ENCODE measurements around the gene MAGEA11.
"Not testable (repeated sequence)": the region's sequence is repeated elsewhere in the genome, so short reads cannot be mapped to it uniquely, and the experiment has no call there.

The MAGEA11 gene

GRCh38 chrX:149711545-149712236, at the start of gene MAGEA11:
MAGEA11 (plus strand) TSS chrX:149712060; CDS start chrX:149713160, 1,100 bp downstream.
- no peak for DNase-seq (ENCODE audit: low spot score)

DNA sequence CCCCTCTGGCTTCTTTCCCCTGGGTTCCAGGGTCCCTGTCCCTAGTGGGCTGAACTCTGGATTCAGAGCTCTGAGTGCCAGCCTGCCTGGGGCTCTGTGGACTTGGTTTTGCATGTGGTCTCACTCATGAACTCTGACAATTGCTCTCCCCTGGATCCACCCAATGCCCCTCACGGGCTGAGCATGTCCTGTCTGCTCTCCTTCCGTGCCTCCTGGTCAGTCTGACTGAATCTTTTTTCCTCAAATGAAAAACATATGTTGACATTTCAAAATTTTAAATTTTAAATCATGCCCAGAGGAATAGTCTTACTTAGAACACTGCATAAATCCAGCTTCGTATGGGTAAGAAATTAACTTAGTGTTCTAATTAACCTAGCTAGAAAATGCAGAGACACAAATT, 36.8 kb upstream of the MAGEA11 start:
- not testable (repeated sequence) for DNase-seq (ENCODE audit: low spot score)

DNA sequence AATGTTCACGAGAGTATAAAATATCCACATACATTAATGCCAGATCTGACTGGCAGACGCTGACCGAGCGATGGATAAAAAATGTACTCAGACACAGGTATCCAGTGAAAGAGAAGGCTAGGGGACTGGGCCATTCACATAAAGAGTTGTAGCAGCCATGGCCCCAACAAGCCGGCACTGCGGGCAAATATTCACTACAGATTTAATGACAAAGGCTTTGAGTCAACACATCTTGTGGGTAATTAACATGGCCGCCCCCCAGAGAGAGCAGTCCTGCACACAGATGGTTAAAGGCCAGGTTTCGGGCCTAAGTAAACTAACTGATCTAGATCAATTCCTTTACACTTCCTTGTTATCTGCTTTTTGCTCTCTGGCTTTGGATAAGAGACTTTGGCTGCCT, 36.3 kb upstream of the MAGEA11 start:
- DNase-seq (ENCODE audit: low spot score), result not testable (repeated sequence)

GRCh38 chrX:149679164-149679678, 32.6 kb upstream of the MAGEA11 start:
- DNase-seq (ENCODE audit: low spot score), result not testable (repeated sequence)

- DNase-seq (ENCODE audit: low spot score), result no peak
Measured at GRCh38 chrX:149681182-149681581, 30.7 kb upstream of the MAGEA11 start.

GRCh38 chrX:149682031-149682430, 29.8 kb upstream of the MAGEA11 start:
- DNase-seq (ENCODE audit: low spot score), result no peak

- DNase-seq (ENCODE audit: low spot score), result no peak
Measured at GRCh38 chrX:149682956-149683947, 28.6 kb upstream of the MAGEA11 start.

DNA sequence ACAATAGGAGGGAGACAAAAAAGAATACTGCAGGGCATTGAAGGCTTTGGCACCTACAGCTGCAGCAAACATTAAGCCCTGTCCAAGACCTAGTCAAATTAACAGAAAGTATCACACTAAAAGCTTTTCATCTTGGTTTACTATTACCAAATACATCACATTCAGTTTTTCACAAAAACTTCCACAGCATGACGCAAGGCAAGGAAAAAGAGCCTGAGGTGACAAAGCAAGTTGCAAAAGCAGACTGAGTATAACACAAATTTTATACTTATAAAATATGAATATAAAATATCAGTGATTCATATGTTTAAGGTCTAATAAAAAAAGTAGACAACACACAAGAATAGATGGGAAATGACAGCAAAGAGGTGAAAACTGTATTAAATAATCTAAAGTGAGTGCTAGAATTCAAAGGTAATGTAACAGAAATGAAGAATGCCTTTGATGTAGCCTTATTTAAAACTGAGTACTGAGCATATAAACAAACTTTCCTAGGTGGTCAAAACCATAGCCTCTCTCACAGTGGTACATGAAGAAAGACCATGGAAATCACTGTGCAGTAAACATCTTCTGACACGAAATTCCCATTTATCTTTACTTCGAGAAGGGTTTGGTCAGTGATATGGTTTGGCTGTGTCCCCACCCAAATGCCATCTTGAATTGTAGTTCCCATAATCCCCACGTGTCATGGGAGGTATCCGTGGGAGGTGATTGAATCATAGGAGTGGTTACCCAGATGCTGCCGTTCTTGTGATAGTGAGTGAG, 27.7 kb upstream of the MAGEA11 start:
- DNase-seq (ENCODE audit: low spot score), result no peak

- no peak for DNase-seq (ENCODE audit: low spot score)
Measured at GRCh38 chrX:149687991-149688390, 23.9 kb upstream of the MAGEA11 start.

DNA sequence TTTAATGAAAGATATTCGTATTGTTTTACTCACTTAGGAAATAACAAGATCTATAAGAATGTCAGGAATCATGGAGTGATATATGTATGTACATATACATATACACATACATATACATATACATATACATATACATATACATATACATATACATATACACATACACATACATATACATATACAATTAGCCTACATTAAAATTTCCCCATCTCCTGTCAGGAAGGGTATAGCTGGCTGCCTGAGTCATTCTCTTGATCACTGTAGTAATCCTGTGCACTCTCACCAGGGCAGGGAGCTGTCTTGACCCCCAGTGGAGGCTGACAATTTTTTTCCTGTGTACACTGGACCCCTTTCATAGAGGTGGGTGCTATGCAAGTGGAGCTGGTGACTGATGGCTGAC, 23.3 kb upstream of the MAGEA11 start:
- DNase-seq (ENCODE audit: low spot score), result no peak

DNA sequence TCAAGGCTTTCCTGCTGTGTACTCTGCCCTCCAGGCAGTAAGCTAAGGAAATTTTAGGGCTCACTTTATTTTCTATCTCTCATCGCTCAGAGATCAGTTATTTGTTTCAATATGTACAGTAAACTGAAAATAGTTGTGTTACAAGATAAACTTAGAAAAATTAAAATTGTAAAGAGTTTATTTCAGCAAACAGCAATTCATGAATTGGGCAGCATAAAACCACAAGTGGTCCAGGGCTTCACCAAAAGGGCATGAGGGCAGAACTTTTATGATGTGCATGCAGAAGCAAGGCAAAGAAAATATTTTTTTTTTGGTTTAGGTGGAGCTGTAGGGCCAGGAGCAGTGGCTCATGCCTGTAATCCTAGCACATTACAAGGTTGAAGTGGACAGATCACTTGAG, 20.1 kb upstream of the MAGEA11 start:
- no peak for DNase-seq (ENCODE audit: low spot score)

- not testable (repeated sequence) for DNase-seq (ENCODE audit: low spot score)
Measured at GRCh38 chrX:149692686-149693272, 19.1 kb upstream of the MAGEA11 start.

DNA sequence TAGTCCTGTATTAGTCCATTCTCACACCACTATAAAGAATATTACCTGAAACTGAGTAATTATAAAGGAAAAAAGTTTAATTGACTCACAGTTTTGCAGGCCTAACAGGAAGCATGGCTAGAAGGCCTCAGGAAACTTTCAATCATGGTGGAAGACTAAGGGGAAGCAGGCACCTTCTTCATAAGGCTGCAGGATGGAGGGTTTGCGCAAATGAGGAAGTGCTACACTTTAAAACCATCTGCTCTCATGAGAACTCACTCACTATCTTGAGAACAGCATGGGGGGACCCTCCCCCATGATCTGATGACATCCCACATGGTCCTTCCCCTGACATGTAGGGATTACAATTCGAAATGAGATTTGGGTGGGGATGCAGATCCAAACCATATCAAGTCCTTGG, 12.1 kb upstream of the MAGEA11 start:
- DNase-seq (ENCODE audit: low spot score), result no peak

DNA sequence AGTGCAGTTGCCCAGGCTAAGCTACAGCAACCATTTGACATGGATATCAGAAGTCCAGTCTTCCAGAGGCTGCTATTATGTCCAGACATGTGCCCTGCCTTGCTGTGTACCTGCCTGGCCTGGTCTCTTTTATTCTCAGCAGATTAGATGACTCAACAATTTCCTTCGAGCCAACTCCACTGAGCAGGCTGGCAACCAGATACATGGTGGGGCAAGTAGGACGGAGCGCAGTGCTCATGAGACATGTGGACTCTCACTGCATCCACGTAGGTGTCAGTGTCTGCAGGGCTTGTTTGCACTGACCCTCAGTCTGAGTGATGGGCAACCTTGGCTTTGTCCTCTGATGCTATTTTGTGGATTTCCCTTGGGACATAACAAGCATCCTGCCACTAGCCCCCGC, 7.2 kb upstream of the MAGEA11 start:
- no peak for DNase-seq (ENCODE audit: low spot score)

DNA sequence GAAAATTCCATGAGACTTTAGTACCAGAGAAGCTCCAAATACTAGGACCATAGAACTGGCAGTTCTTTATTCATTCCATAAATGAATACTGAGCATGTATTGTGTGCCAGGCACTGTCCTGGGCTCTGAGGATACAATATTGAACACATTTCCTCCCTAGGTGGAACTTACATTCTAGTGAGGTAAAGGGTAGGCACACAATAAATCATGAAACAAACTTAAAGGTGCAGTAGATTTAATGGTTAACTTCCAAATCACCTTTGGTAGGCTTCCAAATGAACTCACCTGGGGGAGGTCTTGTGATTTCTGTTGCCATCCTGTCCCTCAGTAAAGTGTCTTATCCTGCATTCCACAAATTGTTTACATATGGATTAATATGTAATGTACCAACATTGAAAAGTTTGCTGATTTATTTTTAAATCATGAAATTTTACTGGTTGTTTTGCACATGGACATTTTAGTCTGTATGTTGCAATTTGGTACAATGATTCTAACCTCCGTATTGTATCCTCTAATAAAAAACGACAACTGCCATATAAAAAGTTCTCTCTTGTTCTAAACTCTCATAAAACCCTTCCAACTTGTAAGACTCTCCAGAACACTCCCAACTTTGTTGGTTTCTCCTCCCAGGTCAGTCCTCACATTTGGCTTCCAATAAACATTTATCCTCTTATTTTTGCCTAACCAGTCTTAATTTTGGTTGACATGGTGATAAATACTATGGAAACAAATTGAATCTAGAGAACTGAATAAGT, 4.5 kb upstream of the MAGEA11 start:
- no peak for DNase-seq (ENCODE audit: low spot score)

DNA sequence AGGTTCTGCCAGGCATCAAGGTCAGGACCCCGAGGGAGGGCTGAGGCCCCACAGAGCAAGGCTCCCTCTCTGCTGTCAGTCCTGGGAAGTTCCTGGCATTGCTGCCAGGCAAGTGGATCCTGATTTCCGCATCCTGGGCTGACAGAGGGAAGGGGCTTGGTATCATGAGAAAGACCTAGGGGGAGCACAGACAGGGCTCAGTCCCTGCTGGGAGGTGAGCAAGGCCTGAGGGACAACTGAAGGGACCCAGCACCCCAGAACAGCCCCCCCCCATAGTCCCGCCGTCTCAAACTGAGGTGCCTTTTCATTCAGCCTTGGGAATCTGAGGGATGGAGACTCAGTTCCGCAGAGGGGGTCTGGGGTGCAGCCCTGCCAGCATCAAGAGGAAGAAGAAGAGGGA, 971 bp downstream of the MAGEA11 start:
- no peak for DNase-seq (ENCODE audit: low spot score)

GRCh38 chrX:149713279-149714050, 1.6 kb downstream of the MAGEA11 start:
- no peak for DNase-seq (ENCODE audit: low spot score)

DNA sequence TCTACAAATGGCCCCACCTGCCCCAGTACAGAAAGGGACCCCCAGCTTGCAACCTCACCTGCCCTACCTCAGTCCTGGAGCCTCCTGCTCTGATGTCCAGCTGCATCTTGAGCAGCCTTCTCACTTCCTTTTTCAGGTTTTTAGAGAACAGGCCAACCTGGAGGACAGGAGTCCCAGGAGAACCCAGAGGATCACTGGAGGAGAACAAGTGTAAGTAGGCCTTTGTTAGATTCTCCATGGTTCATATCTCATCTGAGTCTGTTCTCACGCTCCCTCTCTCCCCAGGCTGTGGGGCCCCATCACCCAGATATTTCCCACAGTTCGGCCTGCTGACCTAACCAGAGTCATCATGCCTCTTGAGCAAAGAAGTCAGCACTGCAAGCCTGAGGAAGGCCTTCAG, 3.6 kb downstream of the MAGEA11 start:
- DNase-seq (ENCODE audit: low spot score), result no peak

DNA sequence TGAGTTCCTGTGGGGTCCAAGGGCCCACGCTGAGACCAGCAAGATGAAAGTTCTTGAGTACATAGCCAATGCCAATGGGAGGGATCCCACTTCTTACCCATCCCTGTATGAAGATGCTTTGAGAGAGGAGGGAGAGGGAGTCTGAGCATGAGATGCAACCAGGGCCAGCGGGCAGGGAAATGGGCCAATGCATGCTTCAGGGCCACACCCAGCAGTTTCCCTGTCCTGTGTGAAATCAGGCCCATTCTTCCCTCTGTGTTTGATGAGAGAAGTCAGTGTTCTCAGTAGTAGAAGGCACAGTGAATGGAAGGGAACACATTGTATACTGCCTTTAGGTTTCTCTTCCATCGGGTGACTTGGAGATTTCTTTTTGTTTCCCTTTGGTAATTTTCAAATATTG, 4.8 kb downstream of the MAGEA11 start:
- no peak for DNase-seq (ENCODE audit: low spot score)

- no peak for DNase-seq (ENCODE audit: low spot score)
Measured at GRCh38 chrX:149717803-149718202, 5.9 kb downstream of the MAGEA11 start.
